ENCODE data around the gene LDB3. TPM values are rescaled to one million over a fixed set of nuclear protein-coding genes. Genes with fewer than 3 reads are reported as not detected.

The LDB3 gene
- total RNA-seq, 1 experiment from 2014 or later: 0.63 TPM

DNA sequence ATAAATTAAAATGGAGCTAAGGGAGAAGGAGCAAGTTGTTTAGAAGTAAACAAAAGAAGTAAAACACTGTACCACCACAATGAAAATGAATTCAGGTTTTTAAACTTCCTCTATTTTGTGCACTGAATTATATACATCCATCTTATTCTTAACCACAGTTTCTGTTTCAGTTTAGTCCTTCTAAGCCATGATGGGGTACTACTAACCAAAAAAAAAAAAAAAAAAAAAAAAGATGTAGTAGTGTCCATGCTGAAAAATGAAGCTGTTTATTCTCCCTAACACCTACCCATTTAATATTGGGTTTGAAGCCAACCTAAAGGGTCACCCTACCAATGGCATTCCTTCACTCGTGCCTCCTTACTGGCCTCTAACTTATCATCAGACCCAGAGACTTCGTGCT is 84.7 kb downstream of the LDB3 start:
- Histone ChIP-seq H3K4me3 (no peak overlapping the region), H3K27ac (no peak overlapping the region), H4K20me1 (ENCODE audit: insufficient read depth) (no peaks in the 10 kb centered on the region), H3K9me2 (ENCODE audit: insufficient read depth) (no peaks in the 10 kb centered on the region), H3K4me1 (replicated peaks; ENCODE audit: insufficient read depth) (0 out of 2 replicates have a peak, but pooled peaks cover 10% of the 10 kb centered on the region), H3K27me3 (ENCODE audit: insufficient read depth, low read depth) (no peaks in the 10 kb centered on the region), H2AFZ (no peak overlapping the region), H3F3A (ENCODE audit: insufficient read depth, low read depth) (peaks cover 7% of the 10 kb centered on the region; the same call in 1 of the 2 replicates), H3K36me3 (ENCODE audit: low read depth) (no peaks in the 10 kb centered on the region), H3K9me3 (ENCODE audit: insufficient read depth, low read depth) (no peaks in the 10 kb centered on the region), H3K4me2 (no peak overlapping the region), H3K79me2 (ENCODE audit: low read depth) (peaks cover 27% of the 10 kb centered on the region)
- TF ChIP-seq, protein P1, sequence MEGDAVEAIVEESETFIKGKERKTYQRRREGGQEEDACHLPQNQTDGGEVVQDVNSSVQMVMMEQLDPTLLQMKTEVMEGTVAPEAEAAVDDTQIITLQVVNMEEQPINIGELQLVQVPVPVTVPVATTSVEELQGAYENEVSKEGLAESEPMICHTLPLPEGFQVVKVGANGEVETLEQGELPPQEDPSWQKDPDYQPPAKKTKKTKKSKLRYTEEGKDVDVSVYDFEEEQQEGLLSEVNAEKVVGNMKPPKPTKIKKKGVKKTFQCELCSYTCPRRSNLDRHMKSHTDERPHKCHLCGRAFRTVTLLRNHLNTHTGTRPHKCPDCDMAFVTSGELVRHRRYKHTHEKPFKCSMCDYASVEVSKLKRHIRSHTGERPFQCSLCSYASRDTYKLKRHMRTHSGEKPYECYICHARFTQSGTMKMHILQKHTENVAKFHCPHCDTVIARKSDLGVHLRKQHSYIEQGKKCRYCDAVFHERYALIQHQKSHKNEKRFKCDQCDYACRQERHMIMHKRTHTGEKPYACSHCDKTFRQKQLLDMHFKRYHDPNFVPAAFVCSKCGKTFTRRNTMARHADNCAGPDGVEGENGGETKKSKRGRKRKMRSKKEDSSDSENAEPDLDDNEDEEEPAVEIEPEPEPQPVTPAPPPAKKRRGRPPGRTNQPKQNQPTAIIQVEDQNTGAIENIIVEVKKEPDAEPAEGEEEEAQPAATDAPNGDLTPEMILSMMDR (conservative IDR thresholded peaks at IDR 0.05): no peak
- no peak for TF ChIP-seq EZH2 (IDR thresholded peaks at IDR 0.05; ENCODE audit: low read depth)
- BruUV-seq (replicated peaks): no TSS peak
- POLR2A ChIA-PET (ENCODE audit: unreplicated experiment): interaction anchor here (0.6 kb wide), 1 partner anchor 217 kb away, joined by 21 read pairs; no protein-coding TSS in a partner anchor
- intact Hi-C loops (cut with micrococcal nuclease; ENCODE audit: unreplicated experiment): no loop called here
- DNase-seq: no peak
- CTCF ChIA-PET: no interaction called here

DNA sequence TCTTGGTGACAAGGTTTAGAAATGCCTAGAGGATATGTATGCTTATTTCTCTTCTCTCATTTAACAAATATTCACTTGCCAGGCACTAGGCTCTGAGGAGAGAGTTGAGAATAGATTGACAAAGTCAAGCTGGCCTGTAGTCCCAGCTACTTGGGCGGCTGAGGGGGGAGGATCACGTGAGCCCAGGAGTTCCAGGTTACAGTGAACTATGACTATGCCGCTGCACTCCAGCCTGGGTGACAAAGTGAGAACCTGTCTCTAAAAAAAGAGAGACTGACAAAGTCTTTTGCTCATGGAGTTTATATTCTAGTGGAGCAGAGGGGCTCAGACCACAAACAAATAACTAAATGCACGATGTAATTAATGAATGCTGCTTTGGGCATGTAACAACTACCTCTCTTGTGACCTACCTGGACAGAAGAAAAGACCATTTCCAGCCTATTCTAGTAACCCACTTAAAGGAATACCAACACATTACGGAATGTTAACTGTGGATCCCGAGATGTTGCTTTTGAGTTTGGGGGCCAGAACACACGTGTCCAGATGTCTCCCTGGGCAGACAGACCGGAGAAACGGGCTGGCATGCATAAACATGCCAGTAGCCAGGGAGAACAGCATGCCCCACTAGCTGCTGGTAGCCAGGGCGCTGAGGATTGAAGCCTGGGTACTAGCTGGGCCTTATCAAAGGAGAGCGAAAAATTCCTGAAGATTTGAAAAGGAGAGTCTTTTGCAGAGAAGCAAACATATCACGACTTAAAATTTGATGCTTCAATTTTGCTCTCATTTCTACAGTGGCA is 85.5 kb downstream of the LDB3 start:
- Histone ChIP-seq H3K27me3 (ENCODE audit: insufficient read depth, low read depth) (no peaks in the 10 kb centered on the region), H3K4me1 (replicated peaks; ENCODE audit: insufficient read depth) (peaks cover 18% of the 10 kb centered on the region), H4K20me1 (ENCODE audit: insufficient read depth) (no peaks in the 10 kb centered on the region), H3K4me3 (no peak overlapping the region), H3K79me2 (ENCODE audit: low read depth) (peaks cover 34% of the 10 kb centered on the region), H3F3A (ENCODE audit: insufficient read depth, low read depth) (peaks cover 7% of the 10 kb centered on the region; the same call in 1 of the 2 replicates), H3K9me2 (ENCODE audit: insufficient read depth) (no peaks in the 10 kb centered on the region), H3K36me3 (ENCODE audit: low read depth) (no peaks in the 10 kb centered on the region), H3K9me3 (ENCODE audit: insufficient read depth, low read depth) (no peaks in the 10 kb centered on the region), H2AFZ (no peak overlapping the region), H3K27ac (no peak overlapping the region), H3K4me2 (0 out of 2 replicates have a peak overlapping the region, but pooled peaks have one; percentile 83)
- ChIA-PET POLR2A (ENCODE audit: unreplicated experiment) (interaction anchor here (0.6 kb wide), 1 partner anchor 216 kb away, joined by 21 read pairs; no protein-coding TSS in a partner anchor), CTCF (no interaction called here)
- intact Hi-C loops (cut with micrococcal nuclease; ENCODE audit: unreplicated experiment): no loop called here
- TF ChIP-seq, protein P1 (conservative IDR thresholded peaks at IDR 0.05): no peak
- TF ChIP-seq EZH2 (IDR thresholded peaks at IDR 0.05; ENCODE audit: low read depth): no peak
- no TSS peak for BruUV-seq (replicated peaks)
- DNase-seq: no peak

DNA sequence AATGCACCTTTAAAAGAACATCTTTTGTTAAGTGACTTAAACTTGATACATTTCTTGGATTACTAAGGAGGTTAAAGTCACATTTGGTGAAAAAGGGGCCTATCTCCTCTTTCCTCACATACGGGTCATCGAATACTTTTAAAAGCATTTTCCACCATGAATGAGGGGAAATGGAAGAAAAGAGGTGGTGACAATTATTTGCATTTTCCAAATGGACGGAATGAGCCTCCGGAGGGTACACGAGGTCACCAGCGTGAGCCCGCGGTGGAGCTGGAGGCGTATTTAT is 87.1 kb downstream of the LDB3 start:
- Histone ChIP-seq H3K4me2 (peak overlapping the region; percentile 83), H3K79me2 (ENCODE audit: low read depth) (peaks cover 47% of the 10 kb centered on the region), H3K4me3 (peak overlapping the region; percentile 78), H3K27ac (peak overlapping the region; percentile 56), H2AFZ (peak overlapping the region; percentile 89), H3K27me3 (ENCODE audit: insufficient read depth, low read depth) (no peaks in the 10 kb centered on the region), H3K4me1 (replicated peaks; ENCODE audit: insufficient read depth) (peaks cover 26% of the 10 kb centered on the region), H3K36me3 (ENCODE audit: low read depth) (no peaks in the 10 kb centered on the region), H3K9me2 (ENCODE audit: insufficient read depth) (no peaks in the 10 kb centered on the region), H3K9me3 (ENCODE audit: insufficient read depth, low read depth) (no peaks in the 10 kb centered on the region), H3F3A (ENCODE audit: insufficient read depth, low read depth) (peaks cover 7% of the 10 kb centered on the region; the same call in 1 of the 2 replicates), H4K20me1 (ENCODE audit: insufficient read depth) (no peaks in the 10 kb centered on the region)
- POLR2A ChIA-PET (ENCODE audit: unreplicated experiment): no interaction called here
- TF ChIP-seq, protein P1 (conservative IDR thresholded peaks at IDR 0.05): no peak
- TF ChIP-seq EZH2 (IDR thresholded peaks at IDR 0.05; ENCODE audit: low read depth): no peak
- no peak for DNase-seq
- no TSS peak for BruUV-seq (replicated peaks)
- intact Hi-C loops (cut with micrococcal nuclease; ENCODE audit: unreplicated experiment): loop anchor here (5.0 kb wide), 2 partner anchors 37 to 43 kb away; no protein-coding TSS in a partner anchor
- CTCF ChIA-PET: no interaction called here
